ENCODE data around the gene HNMT.
"Not testable (repeated sequence)": the region's sequence is repeated elsewhere in the genome, so short reads cannot be mapped to it uniquely, and the experiment has no call there.

HNMT gene

GRCh38 chr2:137967042-137967441 lies 2.8 kb downstream of the HNMT start:
- no peak for TF ChIP-seq CTCF (IDR thresholded peaks at IDR 0.05; ENCODE audit: control extremely low read depth, extremely low read depth, low read depth, missing control alignments)
- ChIA-PET POLR2A (no interaction called here), CTCF (no interaction called here)
- no peak for DNase-seq (ENCODE audit: extremely low spot score)

GRCh38 chr2:137968477-137969417 lies 4.5 kb downstream of the HNMT start:
- no peak for TF ChIP-seq CTCF (IDR thresholded peaks at IDR 0.05; ENCODE audit: control extremely low read depth, extremely low read depth, low read depth, missing control alignments)
- no peak for DNase-seq (ENCODE audit: extremely low spot score)
- ChIA-PET POLR2A (no interaction called here), CTCF (interaction anchor here (1.3 kb wide), 1 partner anchor 20 kb away, joined by 3 read pairs; no protein-coding TSS in a partner anchor)

DNA sequence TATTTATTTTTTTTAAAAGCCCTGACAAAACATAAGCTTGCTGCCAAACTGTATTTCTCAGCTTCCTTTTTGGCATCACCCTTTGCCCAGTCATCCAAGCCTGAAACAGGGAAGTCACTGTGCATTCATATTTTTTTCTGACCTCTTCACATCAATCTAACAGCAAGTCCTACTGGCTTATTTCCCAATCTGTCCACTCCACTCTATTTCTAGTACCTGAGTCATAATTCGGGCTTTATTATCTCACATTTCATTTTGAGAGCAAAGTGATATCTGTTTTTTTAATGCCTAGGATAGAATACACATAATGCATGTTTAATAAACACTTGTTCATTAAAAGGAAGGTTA lies 5.1 kb downstream of the HNMT start:
- POLR2A ChIA-PET, result no interaction called here
- TF ChIP-seq CTCF (IDR thresholded peaks at IDR 0.05; ENCODE audit: control extremely low read depth, extremely low read depth, low read depth, missing control alignments), result no peak
- no peak for DNase-seq (ENCODE audit: extremely low spot score)
- CTCF ChIA-PET, result interaction anchor here (1.3 kb wide), 1 partner anchor 20 kb away, joined by 3 read pairs; no protein-coding TSS in a partner anchor

DNA sequence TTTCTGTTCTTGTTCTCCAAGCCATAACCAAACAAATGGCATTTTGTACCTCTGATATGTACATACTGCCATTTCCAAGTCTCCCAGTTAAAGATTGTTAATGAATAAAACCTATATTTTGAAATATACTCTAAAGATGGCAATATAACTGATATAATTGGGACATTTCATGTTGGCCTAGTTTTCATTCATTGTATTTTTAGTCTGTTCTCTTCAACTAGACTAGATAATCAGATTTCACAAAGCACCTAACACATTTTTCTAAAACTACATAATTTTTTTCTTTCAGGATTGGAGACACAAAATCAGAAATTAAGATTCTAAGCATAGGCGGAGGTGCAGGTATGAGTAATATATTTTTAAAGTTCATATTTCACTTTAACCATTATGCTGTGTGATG lies 5.6 kb downstream of the HNMT start:
- POLR2A ChIA-PET, result no interaction called here
- no peak for DNase-seq (ENCODE audit: extremely low spot score)
- CTCF ChIA-PET, result interaction anchor here (1.3 kb wide), 1 partner anchor 21 kb away, joined by 3 read pairs; no protein-coding TSS in a partner anchor
- TF ChIP-seq CTCF (IDR thresholded peaks at IDR 0.05; ENCODE audit: control extremely low read depth, extremely low read depth, low read depth, missing control alignments), result no peak

GRCh38 chr2:137971259-137971658 lies 7.0 kb downstream of the HNMT start:
- DNase-seq (ENCODE audit: extremely low spot score); POLR2A ChIA-PET; CTCF ChIA-PET: not testable (repeated sequence)

GRCh38 chr2:137973280-137973679 lies 9.0 kb downstream of the HNMT start:
- CTCF ChIA-PET, result interaction anchor here (1.5 kb wide), 1 partner anchor 23 kb away, joined by 4 read pairs; no protein-coding TSS in a partner anchor
- DNase-seq (ENCODE audit: extremely low spot score), result no peak
- no peak for TF ChIP-seq CTCF (IDR thresholded peaks at IDR 0.05; ENCODE audit: control extremely low read depth, extremely low read depth, low read depth, missing control alignments)
- POLR2A ChIA-PET, result interaction anchor here (0.6 kb wide), 1 partner anchor 24 kb away, joined by 11 read pairs; no protein-coding TSS in a partner anchor

Data from GM10248 (cell line).